ENCODE measurements around the gene STK4.

- no peak for TF ChIP-seq TAF1 (IDR thresholded peaks at IDR 0.05; ENCODE audit: low read depth)
- TF ChIP-seq CTCF (IDR thresholded peaks at IDR 0.05; ENCODE audit: poor library complexity, severe bottlenecking): no peak
- TF ChIP-seq EP300 (conservative IDR thresholded peaks at IDR 0.05; ENCODE audit: poor library complexity, severe bottlenecking): no peak
- no peak for TF ChIP-seq EZH2 (IDR thresholded peaks at IDR 0.05; ENCODE audit: borderline replicate concordance, insufficient read depth, low read length, poor library complexity, severe bottlenecking)
- TF ChIP-seq POLR2AphosphoS5 (IDR thresholded peaks at IDR 0.05): no peak
- TF ChIP-seq REST (IDR thresholded peaks at IDR 0.05; ENCODE audit: borderline replicate concordance): no peak
- TF ChIP-seq SMC3 (conservative IDR thresholded peaks at IDR 0.05; ENCODE audit: poor library complexity): no peak
- TF ChIP-seq RAD21 (conservative IDR thresholded peaks at IDR 0.05): no peak
These were observed 15.6 kb downstream of the STK4 start for GRCh38 chr20:44981736-44982406.
